SK-N-SH (cell line): ENCODE measurements around the gene SLCO4A1. TPM values are rescaled to one million over a fixed set of nuclear protein-coding genes. Genes with fewer than 3 reads are reported as not detected.

Experiments used
- CTCF ChIA-PET: fragments of 300-600, 350-600 bp; formaldehyde crosslinking; extraction: SDS; loops from one replicate; lab custom pipeline; 2021; lab: Yijun Ruan, JAX
- POLR2A ChIA-PET: fragments of 350-600 bp; sonication (Branson Sonifier 250); formaldehyde crosslinking; extraction: SDS; loops from one replicate; lab custom pipeline; 2020; ENCODE audit warnings: antibody characterized with exemption, inconsistent platforms; lab: Yijun Ruan, JAX
- DNase-seq: peaks from one replicate; pipeline ENCODE4 v3.0.0; 2012
- H2AFZ ChIP-seq: fragments of 200-600 bp; sonication (generic); 2 replicates; pipeline ENCODE4 v1.8.1; 2016; ENCODE audit warnings: antibody characterized with exemption, mild to moderate bottlenecking, low read depth
- H3F3A ChIP-seq: fragments of 200-600 bp; sonication (generic); replicated peaks from 2 replicates; pipeline ENCODE3; 2016; ENCODE audit warnings: antibody characterized with exemption, mild to moderate bottlenecking; ENCODE audit not compliant: insufficient read depth
- H3K27ac ChIP-seq, 2 experiments: fragments of 200-500 bp in 1 of 2; fragments of 200-600 bp in 1 of 2; sonication (Bioruptor generic) in 1 of 2; sonication (generic), shearing (Covaris generic) in 1 of 2; 2 replicates each; pipeline versions ENCODE4 v1.5.1 to v1.6.1; 2014 to 2016; ENCODE audit warnings: low read depth in 2 of 2, inconsistent platforms in 1 of 2, low read length in 1 of 2, mild to moderate bottlenecking in 1 of 2, mixed read lengths in 1 of 2
- H3K27me3 ChIP-seq: fragments of 200-600 bp; sonication (generic), shearing (Covaris generic); 2 replicates; pipeline ENCODE4 v1.6.1; 2016; ENCODE audit warnings: mixed run types; ENCODE audit not compliant: insufficient read depth
- H3K36me3 ChIP-seq, 2 experiments: fragments of 200-500 bp in 1 of 2; fragments of 200-600 bp in 1 of 2; sonication (Bioruptor generic) in 1 of 2; sonication (generic) in 1 of 2; replicated peaks in 1 of 2; 2 replicates each; pipeline versions ENCODE3 to v1.5.1; 2014 to 2016; ENCODE audit warnings: low read length in 1 of 2, mild to moderate bottlenecking in 1 of 2; ENCODE audit not compliant: insufficient read depth in 2 of 2, control insufficient read depth in 1 of 2
- H3K4me1 ChIP-seq, 2 experiments: fragments of 200-500 bp in 1 of 2; fragments of 200-600 bp in 1 of 2; sonication (Bioruptor generic) in 1 of 2; sonication (generic), shearing (Covaris generic) in 1 of 2; 2 replicates each; pipeline versions ENCODE4 v1.5.1 to v1.6.1; 2014 to 2016; ENCODE audit warnings: low read depth in 1 of 2, low read length in 1 of 2, mixed run types in 1 of 2; ENCODE audit not compliant: insufficient read depth in 2 of 2, control insufficient read depth in 1 of 2
- H3K4me2 ChIP-seq: fragments of 200-600 bp; sonication (generic), shearing (Covaris generic); 2 replicates; pipeline ENCODE4 v1.6.1; 2017; ENCODE audit warnings: mixed run types
- H3K4me3 ChIP-seq, 2 experiments: fragments of 200-500 bp in 1 of 2; fragments of 200-600 bp in 1 of 2; sonication (Bioruptor generic) in 1 of 2; sonication (generic), shearing (Covaris generic) in 1 of 2; 2 replicates each; pipeline versions ENCODE4 v1.5.1 to v1.8.1; 2014 to 2016; ENCODE audit warnings: low read depth in 2 of 2, inconsistent platforms in 1 of 2, low read length in 1 of 2, mild to moderate bottlenecking in 1 of 2, mixed read lengths in 1 of 2, moderate library complexity in 1 of 2
- H3K79me2 ChIP-seq: fragments of 200-600 bp; sonication (generic); 2 replicates; pipeline ENCODE4 v1.8.1; 2017; ENCODE audit warnings: mild to moderate bottlenecking; ENCODE audit not compliant: insufficient read depth
- H3K9ac ChIP-seq: fragments of 200-600 bp; sonication (generic); 2 replicates; pipeline ENCODE4 v1.6.1; 2017; ENCODE audit warnings: mixed run types
- H3K9me2 ChIP-seq: fragments of 200-600 bp; sonication (generic); 2 replicates; pipeline ENCODE4 v1.6.1; 2017; ENCODE audit warnings: mixed run types
- H3K9me3 ChIP-seq: fragments of 200-600 bp; sonication (generic); 2 replicates; pipeline ENCODE4 v1.6.1; 2017; ENCODE audit warnings: mixed run types, mild to moderate bottlenecking, moderate library complexity
- H4K20me1 ChIP-seq: fragments of 200-600 bp; sonication (generic); 2 replicates; pipeline ENCODE4 v1.6.1; 2017; ENCODE audit warnings: mild to moderate bottlenecking, mixed run types; ENCODE audit not compliant: insufficient read depth
- CHD2 ChIP-seq: fragments of 150-350 bp; IDR thresholded peaks from 2 replicates; pipeline ENCODE4 v1.6.1; 2018; ENCODE audit warnings: low read length; ENCODE audit not compliant: partially characterized antibody
- EP300 ChIP-seq, 2 experiments: IDR thresholded peaks; 2 replicates each; pipeline versions ENCODE4 v1.4.0 to v1.6.1; 2012; ENCODE audit warnings: borderline replicate concordance in 1 of 2, low read depth in 1 of 2, low read length in 1 of 2
- EZH2phosphoT487 ChIP-seq: fragments of 200-600 bp; sonication (generic); IDR thresholded peaks from 2 replicates; pipeline ENCODE4 v1.6.1; 2017; ENCODE audit warnings: low read depth, mixed run types, mild to moderate bottlenecking, antibody characterized with exemption, moderate library complexity, borderline replicate concordance
- FOSL2 ChIP-seq: IDR thresholded peaks from 2 replicates; pipeline ENCODE4 v1.4.0; 2012; ENCODE audit warnings: low read depth, mild to moderate bottlenecking, moderate library complexity, borderline replicate concordance
- GABPA ChIP-seq: IDR thresholded peaks from 2 replicates; pipeline ENCODE4 v1.4.0; 2012; ENCODE audit warnings: low read depth, mild to moderate bottlenecking
- GATA2 ChIP-seq: sonication (generic); formaldehyde crosslinking; IDR thresholded peaks from 2 replicates; pipeline ENCODE4 v1.5.0; 2020; ENCODE audit warnings: mild to moderate bottlenecking, missing genetic modification reagents
- MEF2A ChIP-seq: IDR thresholded peaks from 2 replicates; pipeline ENCODE4 v1.4.0; 2012; ENCODE audit warnings: low read depth, borderline replicate concordance
- NFIC ChIP-seq: IDR thresholded peaks from 2 replicates; pipeline ENCODE4 v1.4.0; 2012; ENCODE audit warnings: borderline replicate concordance
- POLR2AphosphoS5 ChIP-seq: IDR thresholded peaks from 2 replicates; pipeline ENCODE4 v1.6.1; 2012; ENCODE audit warnings: low read depth, low read length
- RAD21 ChIP-seq: IDR thresholded peaks from 2 replicates; pipeline ENCODE4 v1.6.1; 2012; ENCODE audit warnings: mild to moderate bottlenecking, low read length
- RCOR1 ChIP-seq: fragments of 150-350 bp; IDR thresholded peaks from 2 replicates; pipeline ENCODE4 v1.6.1; 2017; ENCODE audit warnings: antibody characterized with exemption, low read length
- RFX5 ChIP-seq: IDR thresholded peaks from 2 replicates; pipeline ENCODE4 v1.6.1; 2012; ENCODE audit warnings: mild to moderate bottlenecking, improper control_type of control experiment, low read length
- SIN3A ChIP-seq: IDR thresholded peaks from 2 replicates; pipeline ENCODE4 v1.6.1; 2012; ENCODE audit warnings: low read depth, mild to moderate bottlenecking, low read length, moderate library complexity, borderline replicate concordance
- SMC3 ChIP-seq: IDR thresholded peaks from 2 replicates; pipeline ENCODE4 v1.6.1; 2012; ENCODE audit warnings: low read depth, low read length, improper control_type of control experiment
- TAF1 ChIP-seq: IDR thresholded peaks from 2 replicates; pipeline ENCODE4 v1.6.1; 2012; ENCODE audit warnings: low read depth, mild to moderate bottlenecking, low read length, moderate library complexity, borderline replicate concordance
- TCF12 ChIP-seq: IDR thresholded peaks from 2 replicates; pipeline ENCODE4 v1.4.0; 2012
- TEAD4 ChIP-seq: IDR thresholded peaks from 2 replicates; pipeline ENCODE4 v1.4.0; 2012; ENCODE audit warnings: mild to moderate bottlenecking, borderline replicate concordance; ENCODE audit not compliant: insufficient read depth
- WGBS: methylation state at CpG from one replicate; pipeline ENCODE4 v1.1.6; 2017; ENCODE audit warnings: low lambda C conversion rate; 5-methylcytosine and 5-hydroxymethylcytosine counted together
- polyA plus RNA-seq, 3 experiments: library from polyadenylated mRNA; depleted of rRNA; stranded (reverse); fragments of >200 nt; gene quantifications; 2 replicates each; pipeline ENCODE4 v1.2.3, GENCODE V29; 2012
- TF ChIP-seq, protein P1 (sequence below): IDR thresholded peaks from 2 replicates; pipeline ENCODE4 v1.6.1; 2012; ENCODE audit warnings: mild to moderate bottlenecking, low read depth, low read length, moderate library complexity
- TF ChIP-seq, protein P2 (sequence below): fragments of 150-350 bp; IDR thresholded peaks from 2 replicates; pipeline ENCODE4 v1.6.1; 2016; ENCODE audit warnings: mild to moderate bottlenecking, low read depth, low read length

The SLCO4A1 gene
- polyA plus RNA-seq, 1 of the 3 experiments (the other 2 are of a cell fraction) = 0.33 TPM

DNA sequence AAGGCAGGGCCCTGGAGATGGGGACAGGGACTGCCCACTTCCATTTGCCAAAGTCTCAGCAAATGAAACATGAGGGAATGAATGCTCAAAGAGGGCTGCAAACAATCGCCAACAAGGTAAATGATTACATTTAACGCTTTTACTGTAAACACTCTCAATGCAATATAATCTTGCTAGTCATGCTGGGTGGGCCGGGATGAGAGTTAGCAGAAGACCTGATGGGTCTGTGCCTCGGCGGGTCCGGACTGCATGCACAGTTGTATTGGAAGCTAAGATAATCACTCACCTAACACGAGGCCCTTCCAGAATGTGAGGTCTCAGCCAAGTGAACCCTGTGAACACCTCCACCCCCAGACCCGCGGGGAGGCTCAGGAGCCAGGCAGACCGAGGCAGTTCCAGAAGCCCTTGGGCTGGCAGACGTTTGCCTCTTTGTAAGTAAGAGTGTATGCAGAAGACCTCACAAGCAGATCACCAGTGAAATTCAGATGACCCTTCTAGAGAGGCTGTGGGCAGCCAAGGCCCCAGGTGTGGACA, 4.7 kb upstream of the SLCO4A1 start:
- 74% methylated on average over 10 of the region's 11 CpGs for WGBS
- Histone ChIP-seq H3K9me3 (no peaks in the 10 kb centered on the region), H3K27ac (no peak overlapping the region; a peak in 1 of 4 replicates), H3K36me3 (no peaks in the 10 kb centered on the region), H3K27me3 (peaks cover 20% of the 10 kb centered on the region), H3K79me2 (no peaks in the 10 kb centered on the region), H3K9me2 (no peaks in the 10 kb centered on the region), H2AFZ (no peak overlapping the region), H3K4me2 (no peak overlapping the region), H3K9ac (no peak overlapping the region), H4K20me1 (no peaks in the 10 kb centered on the region), H3K4me3 (no peak overlapping the region), H3K4me1 (peaks cover 0 to 34% of the 10 kb centered on the region in 2 experiments; a peak in 2 of 4 replicates), H3F3A (no peaks in the 10 kb centered on the region)
- TF ChIP-seq MEF2A (no peak), TAF1 (no peak), GABPA (no peak), RCOR1 (no peak), RAD21 (no peak), EZH2phosphoT487 (no peak), SIN3A (no peak), FOSL2 (no peak)
- POLR2A ChIA-PET = interaction anchor here (1.3 kb wide), 1 partner anchor 14 kb away, joined by 4 read pairs; no protein-coding TSS in a partner anchor
- CTCF ChIA-PET = interaction anchor here (1.1 to 1.8 kb wide), 3 partner anchors 21 to 228 kb away, joined by 3 to 5 read pairs (median 4); no protein-coding TSS in a partner anchor
- DNase-seq = no peak

DNA sequence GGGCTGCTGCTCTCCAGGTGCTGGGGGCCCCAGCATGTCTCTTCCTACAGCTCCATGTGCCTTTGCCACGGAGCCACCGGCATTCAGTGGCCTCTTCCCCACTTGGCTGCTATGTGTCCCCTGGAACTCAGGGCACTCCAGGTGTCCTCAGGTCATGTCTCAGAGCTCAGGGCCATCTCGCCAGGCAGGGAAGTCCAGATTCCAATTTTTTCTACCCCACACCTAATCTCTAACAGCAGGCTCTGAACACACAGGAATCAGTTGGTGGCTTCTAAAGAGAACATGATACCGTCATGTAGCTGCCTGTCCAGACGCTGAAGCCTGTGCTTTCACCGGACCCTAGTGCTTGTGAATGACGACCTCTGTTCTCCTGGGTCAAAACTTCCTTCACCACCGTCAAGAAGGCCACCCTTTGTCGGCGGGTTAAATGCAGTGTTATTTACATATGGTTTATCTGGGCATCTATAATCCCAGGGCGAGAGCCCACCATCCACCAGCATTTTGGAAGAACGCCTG, 4.2 kb upstream of the SLCO4A1 start:
- Histone ChIP-seq H3K27me3 (peaks cover 20% of the 10 kb centered on the region), H3K27ac (no peak overlapping the region; a peak in 1 of 4 replicates), H2AFZ (no peak overlapping the region), H3K4me3 (no peak overlapping the region), H3K36me3 (no peaks in the 10 kb centered on the region), H3K9ac (no peak overlapping the region)
- DNase-seq = no peak
- no peak for TF ChIP-seq CHD2
- TF ChIP-seq, protein P1, sequence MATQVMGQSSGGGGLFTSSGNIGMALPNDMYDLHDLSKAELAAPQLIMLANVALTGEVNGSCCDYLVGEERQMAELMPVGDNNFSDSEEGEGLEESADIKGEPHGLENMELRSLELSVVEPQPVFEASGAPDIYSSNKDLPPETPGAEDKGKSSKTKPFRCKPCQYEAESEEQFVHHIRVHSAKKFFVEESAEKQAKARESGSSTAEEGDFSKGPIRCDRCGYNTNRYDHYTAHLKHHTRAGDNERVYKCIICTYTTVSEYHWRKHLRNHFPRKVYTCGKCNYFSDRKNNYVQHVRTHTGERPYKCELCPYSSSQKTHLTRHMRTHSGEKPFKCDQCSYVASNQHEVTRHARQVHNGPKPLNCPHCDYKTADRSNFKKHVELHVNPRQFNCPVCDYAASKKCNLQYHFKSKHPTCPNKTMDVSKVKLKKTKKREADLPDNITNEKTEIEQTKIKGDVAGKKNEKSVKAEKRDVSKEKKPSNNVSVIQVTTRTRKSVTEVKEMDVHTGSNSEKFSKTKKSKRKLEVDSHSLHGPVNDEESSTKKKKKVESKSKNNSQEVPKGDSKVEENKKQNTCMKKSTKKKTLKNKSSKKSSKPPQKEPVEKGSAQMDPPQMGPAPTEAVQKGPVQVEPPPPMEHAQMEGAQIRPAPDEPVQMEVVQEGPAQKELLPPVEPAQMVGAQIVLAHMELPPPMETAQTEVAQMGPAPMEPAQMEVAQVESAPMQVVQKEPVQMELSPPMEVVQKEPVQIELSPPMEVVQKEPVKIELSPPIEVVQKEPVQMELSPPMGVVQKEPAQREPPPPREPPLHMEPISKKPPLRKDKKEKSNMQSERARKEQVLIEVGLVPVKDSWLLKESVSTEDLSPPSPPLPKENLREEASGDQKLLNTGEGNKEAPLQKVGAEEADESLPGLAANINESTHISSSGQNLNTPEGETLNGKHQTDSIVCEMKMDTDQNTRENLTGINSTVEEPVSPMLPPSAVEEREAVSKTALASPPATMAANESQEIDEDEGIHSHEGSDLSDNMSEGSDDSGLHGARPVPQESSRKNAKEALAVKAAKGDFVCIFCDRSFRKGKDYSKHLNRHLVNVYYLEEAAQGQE = no peak
- TF ChIP-seq RFX5 = no peak
- no peak for TF ChIP-seq SMC3
- TF ChIP-seq RAD21 = no peak
- TF ChIP-seq GATA2 = no peak
- TF ChIP-seq TEAD4 = no peak
- TF ChIP-seq NFIC = no peak
- TF ChIP-seq RCOR1 = no peak
- TF ChIP-seq EP300 (IDR thresholded peaks at IDR 0.05; ENCODE audit: borderline replicate concordance in 1 of 2, low read depth in 1 of 2, low read length in 1 of 2) = no peak
- TF ChIP-seq POLR2AphosphoS5 = no peak
- TF ChIP-seq TCF12 = no peak
- TF ChIP-seq, protein P2, sequence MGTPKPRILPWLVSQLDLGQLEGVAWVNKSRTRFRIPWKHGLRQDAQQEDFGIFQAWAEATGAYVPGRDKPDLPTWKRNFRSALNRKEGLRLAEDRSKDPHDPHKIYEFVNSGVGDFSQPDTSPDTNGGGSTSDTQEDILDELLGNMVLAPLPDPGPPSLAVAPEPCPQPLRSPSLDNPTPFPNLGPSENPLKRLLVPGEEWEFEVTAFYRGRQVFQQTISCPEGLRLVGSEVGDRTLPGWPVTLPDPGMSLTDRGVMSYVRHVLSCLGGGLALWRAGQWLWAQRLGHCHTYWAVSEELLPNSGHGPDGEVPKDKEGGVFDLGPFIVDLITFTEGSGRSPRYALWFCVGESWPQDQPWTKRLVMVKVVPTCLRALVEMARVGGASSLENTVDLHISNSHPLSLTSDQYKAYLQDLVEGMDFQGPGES = no peak
- TF ChIP-seq GABPA = no peak
- TF ChIP-seq, all 33 proteins: peak for 0
- ChIA-PET POLR2A (no interaction called here), CTCF (interaction anchor here (1.5 to 2.2 kb wide), 3 partner anchors 21 to 228 kb away, joined by 5 to 13 read pairs (median 8); no protein-coding TSS in a partner anchor)
- Histone ChIP-seq H3K4me2 (no peak overlapping the region), H3K9me3 (no peaks in the 10 kb centered on the region), H3K4me1 (peaks cover 0 to 30% of the 10 kb centered on the region in 2 experiments; a peak in 2 of 4 replicates), H4K20me1 (no peaks in the 10 kb centered on the region), H3F3A (no peaks in the 10 kb centered on the region), H3K9me2 (no peaks in the 10 kb centered on the region), H3K79me2 (no peaks in the 10 kb centered on the region)
- WGBS = 67% methylated on average over 10 of the region's 12 CpGs
